ENCODE data around the gene AFF2. TPM values are rescaled to one million over a fixed set of nuclear protein-coding genes. Genes with fewer than 3 reads are reported as not detected.

Gene AFF2
- total RNA-seq, 4 donors from 2014 or later = 2.8 to 25.8 (median 8.6) TPM

DNA sequence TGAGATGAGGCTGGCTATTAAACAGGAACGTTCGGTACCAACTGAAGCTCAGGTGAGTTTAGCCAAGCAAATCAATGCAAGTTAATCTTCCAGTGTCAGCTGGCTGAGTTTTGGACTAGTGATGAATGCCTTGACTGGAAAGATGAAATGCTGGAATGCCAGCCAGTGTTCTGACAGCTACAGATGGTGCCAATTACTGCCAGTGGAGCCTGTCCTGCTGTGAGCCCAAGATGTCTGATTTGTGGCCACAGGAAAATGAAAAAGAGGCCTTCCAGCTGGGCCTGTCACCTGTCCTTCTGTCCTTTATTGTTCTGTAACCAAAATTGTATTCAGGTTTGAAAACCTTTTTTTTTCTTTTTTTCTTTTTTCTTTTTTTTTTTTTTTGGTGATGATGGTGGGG, 223.1 kb downstream of the AFF2 start:
- TF ChIP-seq, protein P1, sequence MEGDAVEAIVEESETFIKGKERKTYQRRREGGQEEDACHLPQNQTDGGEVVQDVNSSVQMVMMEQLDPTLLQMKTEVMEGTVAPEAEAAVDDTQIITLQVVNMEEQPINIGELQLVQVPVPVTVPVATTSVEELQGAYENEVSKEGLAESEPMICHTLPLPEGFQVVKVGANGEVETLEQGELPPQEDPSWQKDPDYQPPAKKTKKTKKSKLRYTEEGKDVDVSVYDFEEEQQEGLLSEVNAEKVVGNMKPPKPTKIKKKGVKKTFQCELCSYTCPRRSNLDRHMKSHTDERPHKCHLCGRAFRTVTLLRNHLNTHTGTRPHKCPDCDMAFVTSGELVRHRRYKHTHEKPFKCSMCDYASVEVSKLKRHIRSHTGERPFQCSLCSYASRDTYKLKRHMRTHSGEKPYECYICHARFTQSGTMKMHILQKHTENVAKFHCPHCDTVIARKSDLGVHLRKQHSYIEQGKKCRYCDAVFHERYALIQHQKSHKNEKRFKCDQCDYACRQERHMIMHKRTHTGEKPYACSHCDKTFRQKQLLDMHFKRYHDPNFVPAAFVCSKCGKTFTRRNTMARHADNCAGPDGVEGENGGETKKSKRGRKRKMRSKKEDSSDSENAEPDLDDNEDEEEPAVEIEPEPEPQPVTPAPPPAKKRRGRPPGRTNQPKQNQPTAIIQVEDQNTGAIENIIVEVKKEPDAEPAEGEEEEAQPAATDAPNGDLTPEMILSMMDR (IDR thresholded peaks at IDR 0.05; ENCODE audit: low read depth) = no peak

DNA sequence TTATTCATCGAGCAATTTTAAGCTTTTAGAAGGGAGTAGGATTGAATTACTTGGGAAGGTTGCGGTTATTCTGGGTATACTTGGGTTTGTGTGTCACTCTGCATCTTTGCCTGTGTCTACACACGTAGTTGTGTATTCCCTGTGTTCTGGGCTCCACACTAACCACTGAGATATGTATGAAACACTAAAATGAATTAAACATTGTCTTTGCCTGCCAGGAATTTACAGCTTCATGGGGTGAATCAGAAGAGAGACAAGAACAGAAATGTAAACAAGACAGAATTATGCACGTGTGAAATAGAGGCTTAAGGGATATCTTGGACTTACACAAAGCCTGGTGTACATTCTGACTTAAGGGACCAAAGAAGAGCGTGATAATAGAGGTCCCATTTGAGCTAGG, 228.5 kb downstream of the AFF2 start:
- TF ChIP-seq, protein P1 (IDR thresholded peaks at IDR 0.05; ENCODE audit: low read depth) = no peak

DNA sequence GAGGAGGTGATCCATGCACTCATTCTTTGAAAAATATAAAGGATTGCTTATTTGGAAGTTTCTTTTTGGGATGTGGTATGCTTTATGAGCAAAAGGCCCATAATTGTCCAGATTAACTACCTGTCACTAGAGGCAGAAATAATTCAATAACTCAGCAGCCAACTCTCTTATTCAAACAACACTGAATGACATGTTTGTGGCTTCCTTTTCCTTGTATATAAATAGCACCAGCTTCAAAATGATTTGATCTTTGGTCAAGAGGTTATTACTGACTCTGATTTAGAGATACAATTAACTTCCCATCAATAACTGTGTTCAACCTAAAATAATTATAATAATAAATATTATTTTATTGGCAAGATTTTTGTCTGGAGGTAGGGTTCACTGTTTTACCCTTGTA, 232.3 kb downstream of the AFF2 start:
- TF ChIP-seq, protein P1 (IDR thresholded peaks at IDR 0.05; ENCODE audit: low read depth) = no peak

DNA sequence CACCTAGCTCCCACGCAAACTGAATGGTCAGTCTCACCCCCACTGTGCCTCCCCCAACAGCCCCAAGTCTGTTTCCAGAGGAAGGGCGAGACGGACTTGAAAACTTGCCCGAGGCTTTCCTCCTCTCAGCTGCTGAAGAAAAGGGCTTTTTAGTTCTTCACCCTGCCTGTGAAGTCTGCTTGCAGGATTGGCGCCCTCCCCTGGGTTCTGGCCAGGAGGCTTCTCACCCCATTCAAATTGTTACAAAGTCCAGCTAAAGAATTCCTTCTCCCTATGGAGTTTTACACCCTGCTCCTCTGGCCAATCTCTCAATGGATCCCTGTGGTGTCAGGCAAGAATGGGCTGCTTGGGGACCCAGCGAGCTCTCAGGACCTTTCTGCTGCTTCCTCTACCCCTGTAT, 241.0 kb downstream of the AFF2 start:
- TF ChIP-seq, protein P1 (IDR thresholded peaks at IDR 0.05; ENCODE audit: low read depth) = no peak

DNA sequence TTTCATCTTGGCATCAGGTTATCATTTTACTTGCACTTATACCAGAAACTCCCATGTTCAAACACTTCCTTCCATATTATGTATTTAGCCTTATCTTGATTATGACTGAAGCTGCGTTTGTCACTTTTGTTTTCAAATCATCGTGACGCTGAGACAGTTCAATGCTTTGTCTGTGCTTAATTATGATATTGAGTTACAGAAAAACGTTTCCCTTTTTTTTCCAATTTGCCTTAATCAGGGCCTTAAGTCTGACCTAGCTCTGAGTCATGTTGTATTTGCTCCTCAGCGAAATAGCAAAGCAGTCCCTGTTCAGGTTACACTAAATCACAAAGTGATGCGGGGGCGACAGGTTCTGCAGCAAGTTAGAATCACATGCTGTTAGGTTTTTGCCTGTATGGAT, 254.7 kb downstream of the AFF2 start:
- TF ChIP-seq, protein P1 (IDR thresholded peaks at IDR 0.05; ENCODE audit: low read depth) = no peak

DNA sequence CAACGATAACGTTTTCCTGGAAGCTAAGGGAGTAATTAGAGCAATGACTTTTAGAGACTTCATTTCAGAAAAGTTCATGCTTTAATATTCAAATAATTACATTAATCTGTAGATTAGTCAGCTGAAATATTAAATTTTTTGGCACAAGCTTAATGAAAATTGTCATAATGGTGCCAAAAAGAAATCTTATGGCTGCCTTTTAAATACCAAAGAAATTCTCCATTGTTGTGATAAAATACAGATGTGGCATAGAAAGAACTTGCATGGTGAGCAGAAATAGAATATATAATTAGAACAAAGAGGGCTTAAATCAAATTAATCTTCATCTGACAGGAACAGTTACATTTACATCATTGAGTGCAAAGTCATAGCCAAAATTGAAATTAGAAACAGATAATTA, 263.5 kb downstream of the AFF2 start:
- TF ChIP-seq, protein P1 (IDR thresholded peaks at IDR 0.05; ENCODE audit: low read depth) = no peak

DNA sequence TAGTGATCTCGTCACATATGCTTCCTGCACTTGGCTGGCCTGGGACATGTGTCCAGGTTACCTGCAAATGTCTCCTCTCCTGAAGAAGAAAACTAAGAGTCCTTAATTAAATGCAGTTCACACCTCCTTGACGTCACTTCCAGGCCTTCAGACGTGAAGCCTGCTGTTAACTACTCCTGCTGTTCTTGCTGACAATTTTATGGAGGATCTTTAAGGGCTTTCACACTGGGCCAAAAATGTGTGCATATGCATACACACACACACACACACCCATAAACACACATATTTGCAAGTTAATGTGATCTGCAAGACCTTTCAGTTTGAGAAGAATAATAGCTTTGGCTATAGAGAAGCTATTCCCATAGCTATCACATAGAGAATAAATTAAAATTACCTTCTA, 267.9 kb downstream of the AFF2 start:
- TF ChIP-seq, protein P1 (IDR thresholded peaks at IDR 0.05; ENCODE audit: low read depth) = no peak
